ENCODE data around the gene RPL31.

RPL31 gene

GRCh38 chr2:100999995-101000394, 2.1 kb upstream of the RPL31 start:
- Histone ChIP-seq H3K36me3 (ENCODE audit: insufficient read depth) (peaks cover 4% of the 10 kb centered on the region; the same call in 1 of the 2 replicates), H2AFZ (ENCODE audit: low read depth) (no peak overlapping the region), H3K79me2 (ENCODE audit: insufficient read depth, low read depth) (peaks cover 24% of the 10 kb centered on the region), H3K9ac (no peak overlapping the region), H3K4me1 (ENCODE audit: low read depth, poor library complexity, severe bottlenecking) (peaks cover 10% of the 10 kb centered on the region), H3K27me3 (ENCODE audit: insufficient read depth, low read depth) (no peaks in the 10 kb centered on the region), H3K27ac (no peak overlapping the region), H3K4me2 (no peak overlapping the region), H4K20me1 (ENCODE audit: insufficient read depth) (0 out of 2 replicates have a peak, but pooled peaks cover 4% of the 10 kb centered on the region), H3K4me3 (IDR thresholded peaks at IDR 0.05; ENCODE audit: insufficient read depth, low read depth, low read length) (no peak overlapping the region)
- TF ChIP-seq, protein P1, sequence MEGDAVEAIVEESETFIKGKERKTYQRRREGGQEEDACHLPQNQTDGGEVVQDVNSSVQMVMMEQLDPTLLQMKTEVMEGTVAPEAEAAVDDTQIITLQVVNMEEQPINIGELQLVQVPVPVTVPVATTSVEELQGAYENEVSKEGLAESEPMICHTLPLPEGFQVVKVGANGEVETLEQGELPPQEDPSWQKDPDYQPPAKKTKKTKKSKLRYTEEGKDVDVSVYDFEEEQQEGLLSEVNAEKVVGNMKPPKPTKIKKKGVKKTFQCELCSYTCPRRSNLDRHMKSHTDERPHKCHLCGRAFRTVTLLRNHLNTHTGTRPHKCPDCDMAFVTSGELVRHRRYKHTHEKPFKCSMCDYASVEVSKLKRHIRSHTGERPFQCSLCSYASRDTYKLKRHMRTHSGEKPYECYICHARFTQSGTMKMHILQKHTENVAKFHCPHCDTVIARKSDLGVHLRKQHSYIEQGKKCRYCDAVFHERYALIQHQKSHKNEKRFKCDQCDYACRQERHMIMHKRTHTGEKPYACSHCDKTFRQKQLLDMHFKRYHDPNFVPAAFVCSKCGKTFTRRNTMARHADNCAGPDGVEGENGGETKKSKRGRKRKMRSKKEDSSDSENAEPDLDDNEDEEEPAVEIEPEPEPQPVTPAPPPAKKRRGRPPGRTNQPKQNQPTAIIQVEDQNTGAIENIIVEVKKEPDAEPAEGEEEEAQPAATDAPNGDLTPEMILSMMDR (conservative IDR thresholded peaks at IDR 0.05; ENCODE audit: low read depth, low read length), result no peak

GRCh38 chr2:101002562-101003277, 631 bp downstream of the RPL31 start:
- Histone ChIP-seq H3K4me3 (IDR thresholded peaks at IDR 0.05; ENCODE audit: insufficient read depth, low read depth, low read length) (peak overlapping the region; percentile 73), H4K20me1 (ENCODE audit: insufficient read depth) (0 out of 2 replicates have a peak, but pooled peaks cover 4% of the 10 kb centered on the region), H3K27ac (peak overlapping the region; percentile 84), H3K27me3 (ENCODE audit: insufficient read depth, low read depth) (no peaks in the 10 kb centered on the region), H3K4me2 (peak overlapping the region; percentile 83), H3K79me2 (ENCODE audit: insufficient read depth, low read depth) (peaks cover 24% of the 10 kb centered on the region), H3K4me1 (ENCODE audit: low read depth, poor library complexity, severe bottlenecking) (peaks cover 10% of the 10 kb centered on the region), H3K9ac (peak overlapping the region; percentile 98), H2AFZ (ENCODE audit: low read depth) (peak overlapping the region; percentile 75), H3K36me3 (ENCODE audit: insufficient read depth) (peaks cover 4% of the 10 kb centered on the region; the same call in 1 of the 2 replicates)
- TF ChIP-seq, protein P1 (conservative IDR thresholded peaks at IDR 0.05; ENCODE audit: low read depth, low read length), result no peak

GRCh38 chr2:101003278-101003775, 1.2 kb downstream of the RPL31 start:
- Histone ChIP-seq H3K4me2 (peak overlapping the region; percentile 83), H3K79me2 (ENCODE audit: insufficient read depth, low read depth) (peaks cover 24% of the 10 kb centered on the region), H3K4me3 (IDR thresholded peaks at IDR 0.05; ENCODE audit: insufficient read depth, low read depth, low read length) (peak overlapping the region; percentile 73), H2AFZ (ENCODE audit: low read depth) (no peak overlapping the region), H3K27ac (peak overlapping the region; percentile 84; the same call in 1 of the 2 replicates), H4K20me1 (ENCODE audit: insufficient read depth) (0 out of 2 replicates have a peak, but pooled peaks cover 4% of the 10 kb centered on the region), H3K36me3 (ENCODE audit: insufficient read depth) (peaks cover 4% of the 10 kb centered on the region; the same call in 1 of the 2 replicates), H3K27me3 (ENCODE audit: insufficient read depth, low read depth) (no peaks in the 10 kb centered on the region), H3K9ac (peak overlapping the region; percentile 98), H3K4me1 (ENCODE audit: low read depth, poor library complexity, severe bottlenecking) (peaks cover 10% of the 10 kb centered on the region)
- TF ChIP-seq, protein P1 (conservative IDR thresholded peaks at IDR 0.05; ENCODE audit: low read depth, low read length), result no peak

GRCh38 chr2:101004620-101005325, 2.7 kb downstream of the RPL31 start:
- no peak overlapping the region for H3K4me3 ChIP-seq (IDR thresholded peaks at IDR 0.05; ENCODE audit: insufficient read depth, low read depth, low read length)
- H4K20me1 ChIP-seq (ENCODE audit: insufficient read depth), result 0 out of 2 replicates have a peak, but pooled peaks cover 4% of the 10 kb centered on the region
- H3K79me2 ChIP-seq (ENCODE audit: insufficient read depth, low read depth), result peaks cover 24% of the 10 kb centered on the region

More at GRCh38 chr2:101004620-101005325, 2.7 kb downstream of the RPL31 start:
- H2AFZ ChIP-seq (ENCODE audit: low read depth), result no peak overlapping the region
- H3K9ac ChIP-seq, result no peak overlapping the region
- H3K36me3 ChIP-seq (ENCODE audit: insufficient read depth), result peaks cover 4% of the 10 kb centered on the region; the same call in 1 of the 2 replicates
- TF ChIP-seq, protein P1 (conservative IDR thresholded peaks at IDR 0.05; ENCODE audit: low read depth, low read length), result no peak
- peaks cover 10% of the 10 kb centered on the region for H3K4me1 ChIP-seq (ENCODE audit: low read depth, poor library complexity, severe bottlenecking)
- no peaks in the 10 kb centered on the region for H3K27me3 ChIP-seq (ENCODE audit: insufficient read depth, low read depth)
- no peak overlapping the region for H3K27ac ChIP-seq
- H3K4me2 ChIP-seq, result no peak overlapping the region

Measured in KMS-11 (cell line).